CD14-positive monocyte (primary cell): Measurements from ENCODE around the gene MPV17L2. TPM values are rescaled to one million over a fixed set of nuclear protein-coding genes. Genes with fewer than 3 reads are reported as not detected.

ENCODE experiments used
- DNase-seq, 3 donors: peaks; one replicate each; pipeline ENCODE4 v3.0.0-alpha.2; 2011 to 2022
- H2AFZ ChIP-seq: 2 replicates; pipeline ENCODE4 v1.6.0; 2012; ENCODE audit warnings: mild to moderate bottlenecking, low read depth, low read length, inconsistent platforms; ENCODE audit not compliant: insufficient read depth, poor library complexity, severe bottlenecking
- H3K27ac ChIP-seq, 2 donors: 1 replicate in 1 of 2; 2 replicates in 1 of 2; pipeline ENCODE4 v1.5.1; 2012 to 2013; ENCODE audit warnings: low read length in 2 of 2, control low read depth in 1 of 2, inconsistent platforms in 1 of 2, low read depth in 1 of 2, mild to moderate bottlenecking in 1 of 2
- H3K27me3 ChIP-seq, 2 donors: one replicate each; pipeline versions ENCODE4 v1.6.0 to v1.6.1; 2011 to 2013; ENCODE audit warnings: low read length in 2 of 2; ENCODE audit not compliant: control insufficient read depth in 2 of 2, insufficient read depth in 2 of 2
- H3K36me3 ChIP-seq, 2 donors: replicated peaks in 1 of 2; 1 replicate in 1 of 2; 2 replicates in 1 of 2; pipeline versions ENCODE4 v1.5.1 to v1.6.1; 2012 to 2013; ENCODE audit warnings: low read length in 2 of 2, control low read depth in 1 of 2, inconsistent platforms in 1 of 2, mild to moderate bottlenecking in 1 of 2; ENCODE audit not compliant: insufficient read depth in 2 of 2, control insufficient read depth in 1 of 2
- H3K4me1 ChIP-seq, 2 donors: 1 replicate in 1 of 2; 2 replicates in 1 of 2; pipeline versions ENCODE4 v1.5.1 to v1.6.1; 2012 to 2013; ENCODE audit warnings: low read length in 2 of 2, control low read depth in 1 of 2, inconsistent platforms in 1 of 2, mild to moderate bottlenecking in 1 of 2, moderate library complexity in 1 of 2; ENCODE audit not compliant: insufficient read depth in 2 of 2, control insufficient read depth in 1 of 2
- H3K4me2 ChIP-seq: replicated peaks from 2 replicates; pipeline ENCODE3; 2012; ENCODE audit warnings: low read length, moderate library complexity, mild to moderate bottlenecking; ENCODE audit not compliant: poor library complexity, severe bottlenecking; ENCODE audit errors: extremely low read depth
- H3K4me3 ChIP-seq, 3 experiments: fragments of 200-600 bp in 1 of 3; sonication (generic) in 1 of 3; replicated peaks in 1 of 3; 1 replicate in 2 of 3; 2 replicates in 1 of 3; pipeline ENCODE4 v1.5.1; 2011 to 2013; ENCODE audit warnings: low read length in 3 of 3, mild to moderate bottlenecking in 3 of 3, control low read depth in 2 of 3, low read depth in 2 of 3, inconsistent platforms in 1 of 3, moderate library complexity in 1 of 3
- H3K79me2 ChIP-seq: 2 replicates; pipeline ENCODE4 v1.6.0; 2012; ENCODE audit warnings: mild to moderate bottlenecking, control low read depth, inconsistent platforms, low read length, moderate library complexity; ENCODE audit not compliant: insufficient read depth
- H3K9ac ChIP-seq: 2 replicates; pipeline ENCODE4 v1.6.0; 2017; ENCODE audit warnings: low read length, mild to moderate bottlenecking; ENCODE audit not compliant: insufficient read depth, poor library complexity, severe bottlenecking
- H3K9me3 ChIP-seq, 2 donors: replicated peaks in 1 of 2; 1 replicate in 1 of 2; 2 replicates in 1 of 2; pipeline versions ENCODE4 v1.5.1 to v1.6.1; 2012 to 2013; ENCODE audit warnings: low read length in 2 of 2, control low read depth in 1 of 2; ENCODE audit not compliant: control insufficient read depth in 1 of 2, insufficient read depth in 1 of 2
- H4K20me1 ChIP-seq: 2 replicates; pipeline ENCODE4 v1.6.0; 2012; ENCODE audit warnings: mild to moderate bottlenecking, low read length, control low read depth, moderate library complexity; ENCODE audit not compliant: insufficient read depth
- H3K27ac Mint-ChIP-seq, 7 donors: one replicate each; pipeline ENCODE4 v1.8.0; 2020; ENCODE audit warnings: mild to moderate bottlenecking in 7 of 7, mixed read lengths in 7 of 7, moderate library complexity in 6 of 7, inconsistent platforms in 2 of 7
- H3K27me3 Mint-ChIP-seq, 3 donors: one replicate each; pipeline ENCODE4 v1.8.0; 2021 to 2022; ENCODE audit warnings: low read depth in 3 of 3, mild to moderate bottlenecking in 3 of 3, mixed read lengths in 3 of 3, moderate library complexity in 3 of 3, inconsistent platforms in 1 of 3
- H3K36me3 Mint-ChIP-seq, 2 donors: one replicate each; pipeline ENCODE4 v1.8.0; 2020; ENCODE audit warnings: mixed read lengths in 2 of 2, inconsistent platforms in 1 of 2, mild to moderate bottlenecking in 1 of 2
- H3K4me1 Mint-ChIP-seq: one replicate; pipeline ENCODE4 v1.8.0; 2020; ENCODE audit warnings: mild to moderate bottlenecking, mixed read lengths
- H3K4me3 Mint-ChIP-seq, 2 donors: one replicate each; pipeline ENCODE4 v1.8.0; 2020; ENCODE audit warnings: mild to moderate bottlenecking in 2 of 2, mixed read lengths in 2 of 2, moderate library complexity in 1 of 2
- H3K9me3 Mint-ChIP-seq, 7 donors: one replicate each; pipeline ENCODE4 v1.8.0; 2020 to 2022; ENCODE audit warnings: mixed read lengths in 7 of 7, mild to moderate bottlenecking in 6 of 7, moderate library complexity in 6 of 7, inconsistent platforms in 2 of 7
- WGBS: methylation state at CpG from one replicate; pipeline ENCODE4 v1.1.5; 2013; ENCODE audit warnings: missing lambda C conversion rate; ENCODE audit not compliant: insufficient coverage; 5-methylcytosine and 5-hydroxymethylcytosine counted together
- intact Hi-C, 2 donors: fragments of 100-400 bp; cut with micrococcal nuclease; formaldehyde crosslinking; loops; one replicate each; pipeline versions ENCODE4 v1.15.0 to v1.15.1; 2023
- polyA plus RNA-seq, 3 donors: library from polyadenylated mRNA; depleted of rRNA in 1 of 3; unstranded in 2 of 3; stranded (reverse) in 1 of 3; fragments of 300-500 nt in 2 of 3; fragments of >200 nt in 1 of 3; fragmentation: Illumina TruSeq in 2 of 3; gene quantifications; 1 replicate in 2 of 3; 2 replicates in 1 of 3; pipeline ENCODE4 v1.2.3, GENCODE V29; 2012 to 2021
- TF ChIP-seq, protein P1 (sequence below): fragments of 200-600 bp; IDR thresholded peaks from one replicate; pipeline ENCODE4 v1.8.0; 2022; ENCODE audit warnings: antibody characterized with exemption, mild to moderate bottlenecking

Gene MPV17L2
- polyA plus RNA-seq, 3 donors: 14.3 to 20.2 (median 15.0) TPM

DNA sequence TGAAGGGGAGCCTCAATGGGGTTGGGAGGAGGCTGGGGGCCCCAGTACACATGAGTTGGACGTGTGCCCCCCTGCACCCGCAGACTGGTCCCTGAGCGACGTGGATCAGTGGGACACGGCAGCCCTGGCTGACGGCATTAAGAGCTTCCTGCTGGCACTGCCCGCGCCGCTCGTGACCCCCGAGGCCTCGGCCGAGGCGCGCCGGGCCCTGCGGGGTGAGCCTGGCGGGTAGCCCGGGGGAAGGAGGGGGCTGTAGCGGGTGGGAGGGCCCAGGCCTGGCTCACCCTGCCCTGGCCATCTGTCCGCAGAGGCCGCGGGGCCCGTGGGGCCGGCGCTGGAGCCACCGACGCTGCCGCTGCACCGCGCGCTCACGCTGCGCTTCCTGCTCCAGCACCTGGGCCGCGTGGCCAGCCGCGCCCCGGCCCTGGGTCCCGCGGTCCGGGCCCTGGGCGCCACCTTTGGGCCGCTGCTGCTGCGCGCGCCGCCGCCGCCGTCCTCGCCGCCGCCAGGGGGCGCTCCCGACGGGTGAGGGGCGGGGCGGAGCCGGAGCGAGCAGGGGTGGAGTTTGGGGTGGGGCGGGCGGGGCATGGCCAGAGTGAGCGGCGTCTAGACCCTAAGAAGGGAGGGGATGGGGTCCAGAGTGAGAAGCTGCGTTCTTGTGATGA is 31.9 kb upstream of the MPV17L2 start:
- Histone ChIP-seq H3K9me3 (no peaks in the 10 kb centered on the region), H3K27ac (no peak overlapping the region), H3K79me2 (peaks cover 3% of the 10 kb centered on the region), H3K4me2 (peak overlapping the region; percentile 73), H3K4me3 (peak overlapping the region in 1 of 3 experiments; percentile 60), H3K9ac (peak overlapping the region; percentile 65), H2AFZ (peak overlapping the region; percentile 76), H3K27me3 (no peaks in the 10 kb centered on the region), H3K36me3 (peaks cover 25 to 26% of the 10 kb centered on the region in 2 donors), H4K20me1 (peaks cover 2% of the 10 kb centered on the region), H3K4me1 (peaks cover 19 to 29% of the 10 kb centered on the region in 2 donors)
- TF ChIP-seq, protein P1, sequence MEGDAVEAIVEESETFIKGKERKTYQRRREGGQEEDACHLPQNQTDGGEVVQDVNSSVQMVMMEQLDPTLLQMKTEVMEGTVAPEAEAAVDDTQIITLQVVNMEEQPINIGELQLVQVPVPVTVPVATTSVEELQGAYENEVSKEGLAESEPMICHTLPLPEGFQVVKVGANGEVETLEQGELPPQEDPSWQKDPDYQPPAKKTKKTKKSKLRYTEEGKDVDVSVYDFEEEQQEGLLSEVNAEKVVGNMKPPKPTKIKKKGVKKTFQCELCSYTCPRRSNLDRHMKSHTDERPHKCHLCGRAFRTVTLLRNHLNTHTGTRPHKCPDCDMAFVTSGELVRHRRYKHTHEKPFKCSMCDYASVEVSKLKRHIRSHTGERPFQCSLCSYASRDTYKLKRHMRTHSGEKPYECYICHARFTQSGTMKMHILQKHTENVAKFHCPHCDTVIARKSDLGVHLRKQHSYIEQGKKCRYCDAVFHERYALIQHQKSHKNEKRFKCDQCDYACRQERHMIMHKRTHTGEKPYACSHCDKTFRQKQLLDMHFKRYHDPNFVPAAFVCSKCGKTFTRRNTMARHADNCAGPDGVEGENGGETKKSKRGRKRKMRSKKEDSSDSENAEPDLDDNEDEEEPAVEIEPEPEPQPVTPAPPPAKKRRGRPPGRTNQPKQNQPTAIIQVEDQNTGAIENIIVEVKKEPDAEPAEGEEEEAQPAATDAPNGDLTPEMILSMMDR: peak; percentile 72
- peaks cover 0 to 1% (median 0%) of the 10 kb centered on the region in 3 donors for H3K27me3 Mint-ChIP-seq
- DNase-seq: peak; percentile 54 to 75 (median 63)
- peak overlapping the region in 3 of 7 donors; percentile 58 to 82 (median 80) for H3K27ac Mint-ChIP-seq
- H3K9me3 Mint-ChIP-seq: peaks cover 0 to 2% (median 0%) of the 10 kb centered on the region in 7 donors
- peaks cover 27 to 36% of the 10 kb centered on the region in 2 donors for H3K36me3 Mint-ChIP-seq
- H3K4me1 Mint-ChIP-seq: peaks cover 23% of the 10 kb centered on the region
- H3K4me3 Mint-ChIP-seq: peak overlapping the region; percentile 48 to 56
- 5% methylated on average over 58 of the region's 66 CpGs for WGBS
- intact Hi-C loops: loop anchor here in 1 of 2 donors (2.0 kb wide), 1 partner anchor 42 kb away; no protein-coding TSS in a partner anchor

DNA sequence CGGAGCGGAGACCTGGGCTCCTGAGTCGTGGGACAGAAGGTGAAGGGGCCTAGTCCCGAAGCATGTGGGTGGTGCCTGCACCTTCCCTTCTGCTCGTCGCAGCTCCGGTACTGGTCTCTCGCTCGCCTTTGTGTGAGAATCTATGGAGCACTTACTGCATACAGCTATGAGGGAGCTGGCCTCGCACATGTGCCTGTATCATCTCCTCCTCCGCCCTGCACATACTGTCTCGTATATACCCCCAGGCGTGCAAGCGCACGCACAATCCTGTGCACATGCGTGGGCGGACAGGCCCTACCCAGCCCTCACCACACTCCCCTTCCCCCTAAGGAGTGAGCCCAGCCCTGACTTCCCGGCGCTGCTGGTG is 31.4 kb upstream of the MPV17L2 start:
- Mint-ChIP-seq H3K27ac (peak overlapping the region in 4 of 7 donors; percentile 27 to 82 (median 64)), H3K27me3 (peaks cover 0 to 1% (median 0%) of the 10 kb centered on the region in 3 donors), H3K36me3 (peaks cover 25 to 36% of the 10 kb centered on the region in 2 donors), H3K9me3 (peaks cover 0 to 2% (median 0%) of the 10 kb centered on the region in 7 donors), H3K4me1 (peaks cover 18% of the 10 kb centered on the region), H3K4me3 (peak overlapping the region in 1 of 2 donors; percentile 45)
- H3K4me1 ChIP-seq: peaks cover 19 to 27% of the 10 kb centered on the region in 2 donors
- intact Hi-C loops: loop anchor here in 1 of 2 donors (2.0 kb wide), 1 partner anchor 43 kb away; no protein-coding TSS in a partner anchor
- H3K4me3 ChIP-seq: peak overlapping the region in 1 of 3 experiments; percentile 54
- peaks cover 23 to 25% of the 10 kb centered on the region in 2 donors for H3K36me3 ChIP-seq
- H3K9ac ChIP-seq: no peak overlapping the region
- TF ChIP-seq, protein P1: peak; percentile 47
- peak overlapping the region; percentile 64 for H3K4me2 ChIP-seq
- H4K20me1 ChIP-seq: no peaks in the 10 kb centered on the region
- H3K27ac ChIP-seq: no peak overlapping the region
- H3K79me2 ChIP-seq: peaks cover 3% of the 10 kb centered on the region
- no peak for DNase-seq
- WGBS: 70% methylated on average over 13 of the region's 19 CpGs
- H3K27me3 ChIP-seq: no peaks in the 10 kb centered on the region
- no peaks in the 10 kb centered on the region for H3K9me3 ChIP-seq
- H2AFZ ChIP-seq: peak overlapping the region; percentile 41
